Motor neuron (in vitro differentiated cells): Measurements from ENCODE around the gene TMEM250. TPM values are rescaled to one million over a fixed set of nuclear protein-coding genes. Genes with fewer than 3 reads are reported as not detected.
A peak's percentile ranks its signal among the peaks of the same experiment; 100 is the strongest.

ENCODE experiments used
- ATAC-seq, 8 experiments: fragments of 200-7000 bp; cut with Tn5 transposase; replicated peaks in 6 of 8; 2 replicates each; pipeline ENCODE4 v1.8.0; 2021; ENCODE audit warnings: mild to moderate bottlenecking in 8 of 8, moderate library complexity in 8 of 8
- H3K27ac ChIP-seq, 2 donors: fragments of 250-450 bp; sonication (Bioruptor Pico); 2 replicates each; pipeline ENCODE4 v1.9.0; 2021; ENCODE audit warnings: antibody characterized with exemption in 2 of 2, mild to moderate bottlenecking in 2 of 2, moderate library complexity in 1 of 2
- H3K4me1 ChIP-seq, 2 donors: fragments of 250-450 bp; sonication (Bioruptor Pico); replicated peaks in 1 of 2; 2 replicates each; pipeline ENCODE4 v1.6.1; 2021; ENCODE audit warnings: antibody characterized with exemption in 2 of 2, mild to moderate bottlenecking in 2 of 2, moderate library complexity in 1 of 2
- H3K4me3 ChIP-seq, 5 donors: fragments of 250-450 bp; sonication (Bioruptor Pico); 2 replicates each; pipeline ENCODE4 v1.9.0; 2021; ENCODE audit warnings: antibody characterized with exemption in 5 of 5, mild to moderate bottlenecking in 5 of 5, moderate library complexity in 4 of 5
- WGBS, 10 experiments: fragments of 450-650 bp; shearing (Covaris generic); methylation state at CpG; one replicate each; pipeline ENCODE4 v1.0.0; 2022; 5-methylcytosine and 5-hydroxymethylcytosine counted together
- in situ Hi-C, 9 experiments: fragments of 400-800 bp; cut with MboI; loops; one replicate each; pipeline ENCODE4 v1.15.0; 2021; ENCODE audit warnings: low sequenced_read_pairs in 9 of 9, low pct_unique_long_range_greater_than_20kb in 2 of 9; ENCODE audit not compliant: unreplicated experiment in 9 of 9
- total RNA-seq, 8 experiments: library from RNA; unstranded; fragments of 300-600 nt; gene quantifications; 2 replicates each; pipeline versions ENCODE4 v1.2.3 to v1.2.4, GENCODE V29; 2022

Gene TMEM250
- total RNA-seq, 8 experiments from 2014 or later, result 11.3 to 37.9 (median 21.0) TPM

DNA sequence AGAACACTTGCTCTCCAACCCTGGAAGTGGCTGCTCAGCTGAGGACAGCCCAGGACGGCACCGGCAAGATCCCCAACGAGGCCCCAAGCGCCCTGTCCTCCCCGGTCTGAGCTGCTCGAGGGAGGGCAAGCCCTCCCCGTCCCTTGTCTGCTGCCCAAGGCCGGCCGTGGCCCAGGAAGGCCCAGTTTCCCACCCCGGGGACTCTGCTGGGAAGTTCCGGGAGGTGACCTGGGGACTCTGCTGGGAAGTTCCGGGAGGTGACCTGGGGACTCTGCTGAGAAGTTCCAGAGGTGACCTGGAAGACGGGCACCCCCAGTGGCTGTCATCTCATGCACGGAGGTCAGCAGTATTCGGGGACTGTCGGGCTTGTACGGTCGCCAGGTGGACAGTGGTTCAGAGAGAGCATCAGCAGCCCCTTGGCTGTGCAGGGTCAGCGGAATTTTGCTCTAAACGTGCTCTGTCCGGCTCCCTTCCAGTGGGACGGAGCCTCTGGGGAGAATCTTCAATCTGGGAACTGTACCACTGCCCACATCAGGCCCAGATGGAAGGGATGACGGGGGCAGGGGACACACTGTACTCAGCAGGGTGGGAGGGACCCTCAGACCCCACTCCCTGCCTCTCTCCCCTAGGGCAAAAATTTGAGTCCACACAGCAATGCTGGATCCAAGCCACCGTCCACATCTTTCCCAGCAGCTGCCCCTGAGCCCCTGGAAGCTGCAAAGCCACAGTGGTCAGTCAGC lies 30.8 kb downstream of the TMEM250 start:
- ATAC-seq, result peak in 1 of 8 experiments; percentile 13
- WGBS, 10 experiments, result 76 to 84% methylated on average over 9 to 10 of the region's 24 CpGs; no CpG with 5 or more reads in 8 of the 10 experiments
- H3K27ac ChIP-seq, result no peak overlapping the region
- peaks cover 30 to 41% of the 10 kb centered on the region in 2 donors for H3K4me1 ChIP-seq
- in situ Hi-C loops, result loop anchor here in 1 of 9 experiments (25.0 kb wide), 1 partner anchor 101 kb away; no protein-coding TSS in a partner anchor
- no peak overlapping the region for H3K4me3 ChIP-seq

DNA sequence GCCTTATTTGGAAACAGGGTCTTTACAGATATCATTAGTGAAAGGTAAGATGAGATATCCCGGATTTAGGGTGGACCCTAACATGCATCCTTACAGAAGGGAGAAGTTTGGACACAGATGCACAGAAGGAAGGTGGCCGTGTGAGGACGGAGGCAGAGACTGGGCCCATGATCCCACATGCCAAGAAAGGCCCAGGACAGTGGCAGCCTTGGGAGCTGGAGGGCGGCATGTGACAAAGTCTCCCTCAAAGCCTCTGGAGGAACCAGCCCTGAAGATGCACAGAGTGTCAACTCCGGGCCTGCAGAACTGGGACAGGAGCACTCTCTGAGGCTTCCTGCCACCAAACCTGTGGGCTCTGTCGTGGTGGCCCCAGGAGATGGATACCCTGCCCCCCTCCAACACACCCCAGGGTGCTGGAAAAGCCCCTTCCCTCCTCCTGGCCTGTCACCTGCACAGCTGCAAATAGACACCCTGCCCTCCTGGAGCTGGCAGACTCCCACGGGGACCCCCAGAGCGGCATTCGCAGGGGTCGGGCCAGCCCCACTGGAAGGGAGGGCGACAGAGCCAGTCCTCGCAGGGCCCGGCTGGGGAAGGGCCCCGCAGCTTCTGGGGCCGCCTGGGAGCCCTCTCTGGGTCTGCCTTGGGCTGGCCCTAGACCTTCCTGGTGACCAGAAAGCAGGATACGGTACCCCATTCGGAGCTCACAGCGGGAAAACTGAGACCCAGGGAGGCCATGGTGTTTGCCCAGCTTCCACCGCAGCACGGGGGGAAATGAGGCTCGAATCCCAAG lies 31.5 kb downstream of the TMEM250 start:
- in situ Hi-C loops, result loop anchor here in 1 of 9 experiments (25.0 kb wide), 1 partner anchor 100 kb away; no protein-coding TSS in a partner anchor
- ATAC-seq, result no peak
- no peak overlapping the region for H3K27ac ChIP-seq
- no peak overlapping the region for H3K4me3 ChIP-seq
- WGBS, 10 experiments, result 60 to 100% (median 84%) methylated on average over 1 to 9 of the region's 21 CpGs; no CpG with 5 or more reads in 3 of the 10 experiments
- H3K4me1 ChIP-seq, result peaks cover 34 to 40% of the 10 kb centered on the region in 2 donors

- H3K27ac ChIP-seq, result no peak overlapping the region
- H3K4me3 ChIP-seq, result no peak overlapping the region
- in situ Hi-C loops, result loop anchor here in 1 of 9 experiments (25.0 kb wide), 1 partner anchor 99 kb away; no protein-coding TSS in a partner anchor
- peaks cover 35 to 40% of the 10 kb centered on the region in 2 donors for H3K4me1 ChIP-seq
- 60 to 100% (median 82%) methylated on average over 1 to 3 of the region's 24 CpGs; no CpG with 5 or more reads in 7 of the 10 experiments for WGBS, 10 experiments
- no peak for ATAC-seq
These were observed 32.3 kb downstream of the TMEM250 start for GRCh38 chr9:136086213-136086881.

- Histone ChIP-seq H3K4me1 (peaks cover 30 to 44% of the 10 kb centered on the region in 2 donors), H3K4me3 (no peak overlapping the region), H3K27ac (no peak overlapping the region)
- in situ Hi-C loops, result loop anchor here in 1 of 9 experiments (25.0 kb wide), 1 partner anchor 99 kb away; no protein-coding TSS in a partner anchor
- WGBS, 10 experiments, result 44 to 100% (median 90%) methylated on average over 2 to 8 of the region's 16 CpGs; no CpG with 5 or more reads in 7 of the 10 experiments
- no peak for ATAC-seq
These were observed 32.9 kb downstream of the TMEM250 start for GRCh38 chr9:136085815-136086212.

GRCh38 chr9:136084063-136084944 lies 34.4 kb downstream of the TMEM250 start:
- ATAC-seq, result no peak
- 77 to 100% (median 83%) methylated on average over 1 to 7 of the region's 33 CpGs; no CpG with 5 or more reads in 4 of the 10 experiments for WGBS, 10 experiments
- peaks cover 24 to 36% of the 10 kb centered on the region in 2 donors for H3K4me1 ChIP-seq

DNA sequence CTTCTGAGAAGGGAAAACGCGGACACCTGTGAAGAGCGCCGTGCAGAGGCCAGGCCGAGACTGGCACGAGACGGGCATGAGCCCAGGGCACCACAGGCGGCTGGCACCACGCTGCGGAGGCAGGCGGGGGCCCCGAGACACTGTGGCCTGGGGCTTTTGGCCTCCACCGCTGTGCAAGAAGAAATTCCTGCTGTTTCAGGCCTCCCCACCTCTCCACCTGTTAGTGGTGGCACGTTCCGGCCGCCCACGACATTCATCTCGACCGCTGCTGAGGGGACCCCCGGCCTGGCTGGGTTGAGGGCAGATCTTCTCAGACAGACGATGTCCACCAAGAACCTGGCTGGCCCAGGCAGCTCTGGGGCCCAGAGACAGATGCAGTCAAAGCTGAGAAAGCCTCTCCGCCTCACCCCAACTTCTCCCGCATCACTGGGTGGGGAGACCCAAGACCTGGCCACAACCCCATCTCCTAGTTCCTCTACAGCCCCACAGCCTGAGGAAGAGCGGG lies 35.1 kb downstream of the TMEM250 start:
- no peak overlapping the region for H3K27ac ChIP-seq
- no peak overlapping the region for H3K4me3 ChIP-seq
- H3K4me1 ChIP-seq, result peaks cover 17 to 32% of the 10 kb centered on the region in 2 donors
- no peak for ATAC-seq
- WGBS, 10 experiments, result 93 to 100% (median 100%) methylated on average over 1 to 3 of the region's 24 CpGs; no CpG with 5 or more reads in 7 of the 10 experiments
- in situ Hi-C loops, result loop anchor here in 1 of 9 experiments (25.0 kb wide), 1 partner anchor 96 kb away; no protein-coding TSS in a partner anchor

More at GRCh38 chr9:136084063-136084944, 34.4 kb downstream of the TMEM250 start:
- no peak overlapping the region for H3K4me3 ChIP-seq
- H3K27ac ChIP-seq, result no peak overlapping the region
- in situ Hi-C loops, result loop anchor here in 1 of 9 experiments (25.0 kb wide), 1 partner anchor 97 kb away; no protein-coding TSS in a partner anchor

DNA sequence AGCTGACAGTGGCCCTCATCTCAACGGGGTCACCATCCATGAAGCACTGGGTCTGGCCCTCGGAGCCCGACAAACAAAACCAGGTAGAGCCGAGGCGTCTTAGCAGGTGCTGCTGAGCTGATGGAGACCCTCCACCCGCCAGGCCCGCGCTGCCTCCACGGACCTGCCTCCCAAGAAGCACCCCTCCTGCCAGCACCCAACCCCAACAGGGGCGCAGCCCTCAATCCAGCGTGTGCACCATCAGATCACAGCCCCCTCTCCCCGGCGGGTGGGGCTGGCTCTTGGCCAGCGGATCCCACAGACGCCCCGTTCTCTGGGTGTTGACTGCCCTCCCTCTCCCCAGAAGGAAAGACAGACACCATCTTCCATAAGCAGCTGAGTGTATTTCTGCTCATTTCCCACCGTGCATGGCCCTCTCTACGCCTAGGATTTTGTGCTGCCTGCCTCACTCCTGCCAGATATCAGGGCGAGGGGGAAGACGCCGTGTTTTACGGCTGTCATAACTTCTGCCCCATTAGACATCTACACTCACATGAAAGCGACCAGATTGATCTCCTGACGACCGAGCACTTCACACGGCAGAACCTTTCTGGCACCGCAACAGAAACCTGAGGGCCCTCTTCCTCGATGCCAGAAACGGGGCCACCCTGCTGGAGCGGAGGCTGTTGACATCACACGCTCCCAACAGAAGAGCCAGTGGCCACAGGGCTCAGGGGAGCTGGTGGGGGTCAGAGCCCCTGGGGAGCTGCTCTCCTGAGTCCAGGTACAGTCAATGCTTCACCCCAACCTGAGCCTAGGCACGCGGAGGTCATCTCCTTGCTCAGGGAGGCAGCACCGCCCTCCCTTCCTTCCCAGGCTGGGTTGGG lies 35.9 kb downstream of the TMEM250 start:
- H3K4me3 ChIP-seq, result no peak overlapping the region
- 0 to 100% (median 87%) methylated on average over 1 to 7 of the region's 34 CpGs; no CpG with 5 or more reads in 5 of the 10 experiments for WGBS, 10 experiments
- no peak overlapping the region for H3K27ac ChIP-seq
- peaks cover 8 to 25% of the 10 kb centered on the region in 2 donors for H3K4me1 ChIP-seq
- peak in 1 of 8 experiments; percentile 18 for ATAC-seq
- in situ Hi-C loops, result loop anchor here in 1 of 9 experiments (25.0 kb wide), 1 partner anchor 95 kb away; no protein-coding TSS in a partner anchor

DNA sequence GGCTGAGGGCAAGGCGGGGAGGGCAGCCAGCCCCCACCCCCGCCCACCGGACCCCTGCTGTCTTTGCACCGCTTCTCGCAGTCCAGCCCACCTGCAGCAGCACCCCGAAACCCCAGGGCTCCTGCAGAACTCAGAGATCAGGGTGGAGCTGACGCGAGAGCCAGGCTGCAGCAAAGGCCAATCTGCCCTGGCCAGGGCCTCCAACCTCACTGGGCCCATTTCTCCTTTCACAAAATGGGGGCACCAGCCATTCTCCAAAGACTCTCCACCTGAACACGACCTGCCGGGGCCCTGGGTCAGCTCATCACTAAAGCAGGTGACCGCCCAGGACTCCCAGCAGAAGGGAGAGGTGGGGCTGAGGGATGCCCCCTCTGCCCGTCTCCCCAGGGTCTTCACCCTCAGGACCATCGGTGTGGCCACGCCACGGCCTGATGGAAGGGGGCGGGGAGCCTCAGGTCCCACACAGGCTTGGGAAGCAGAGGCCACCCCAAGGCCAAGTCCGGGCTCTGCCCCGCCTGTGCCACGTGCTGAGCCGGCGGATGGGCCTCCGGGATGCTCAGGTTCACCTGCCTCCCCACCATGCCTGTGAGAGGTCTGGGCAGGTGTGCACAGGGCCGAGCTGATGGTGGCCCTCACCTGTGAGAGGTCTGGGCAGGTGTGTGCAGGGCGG lies 36.7 kb downstream of the TMEM250 start:
- peaks cover 3 to 20% of the 10 kb centered on the region in 2 donors for H3K4me1 ChIP-seq

GRCh38 chr9:136081113-136081825 lies 37.4 kb downstream of the TMEM250 start:
- Histone ChIP-seq H3K4me3 (no peak overlapping the region), H3K4me1 (peaks cover 0 to 20% of the 10 kb centered on the region in 2 donors), H3K27ac (peak overlapping the region; percentile 16 to 58)
- ATAC-seq, result peak in 2 of 8 experiments; percentile 32 to 34
- 73 to 100% (median 80%) methylated on average over 1 to 12 of the region's 27 CpGs; no CpG with 5 or more reads in 3 of the 10 experiments for WGBS, 10 experiments
- in situ Hi-C loops, result loop anchor here in 1 of 9 experiments (25.0 kb wide), 1 partner anchor 94 kb away; no protein-coding TSS in a partner anchor

More for the DNA sequence above, 36.7 kb downstream of the TMEM250 start:
- in situ Hi-C loops, result loop anchor here in 1 of 9 experiments (25.0 kb wide), 1 partner anchor 95 kb away; no protein-coding TSS in a partner anchor
- Histone ChIP-seq H3K27ac (no peak overlapping the region), H3K4me3 (no peak overlapping the region)
- ATAC-seq, result no peak
- WGBS, 10 experiments, result 83 to 100% (median 87%) methylated on average over 1 to 3 of the region's 24 CpGs; no CpG with 5 or more reads in 7 of the 10 experiments

GRCh38 chr9:136080716-136081112 lies 38.0 kb downstream of the TMEM250 start:
- Histone ChIP-seq H3K27ac (no peak overlapping the region), H3K4me3 (no peak overlapping the region), H3K4me1 (peaks cover 2 to 20% of the 10 kb centered on the region in 2 donors)
- ATAC-seq, result no peak
- in situ Hi-C loops, result loop anchor here in 1 of 9 experiments (25.0 kb wide), 1 partner anchor 93 kb away; no protein-coding TSS in a partner anchor
- 71 to 93% methylated on average over 3 to 4 of the region's 23 CpGs; no CpG with 5 or more reads in 8 of the 10 experiments for WGBS, 10 experiments
